ENCODE measurements around the gene PPP1R14C. TPM values are rescaled to one million over a fixed set of nuclear protein-coding genes. Genes with fewer than 3 reads are reported as not detected.

PPP1R14C gene
- total RNA-seq, 2 experiments from 2014 or later, result 0.21 TPM; not detected in 1

GRCh38 chr6:150200428-150201100 is 57.7 kb downstream of the PPP1R14C start:
- ChIA-PET POLR2A (no interaction called here), CTCF (no interaction called here)
- H3K4me1 Mint-ChIP-seq, result no peaks in the 10 kb centered on the region
- DNase-seq (no peak), ATAC-seq (no peak)
- intact Hi-C loops (cut with DNase I, micrococcal nuclease), result no loop called here
- H3K9me3 Mint-ChIP-seq (ENCODE audit: low read depth), result no peaks in the 10 kb centered on the region
- H3K27ac Mint-ChIP-seq, result no peak overlapping the region
- H3K4me3 Mint-ChIP-seq, result no peak overlapping the region
- peaks cover 8% of the 10 kb centered on the region for H3K27me3 Mint-ChIP-seq
- H3K36me3 Mint-ChIP-seq (ENCODE audit: low read depth), result no peaks in the 10 kb centered on the region

- intact Hi-C loops (cut with DNase I, micrococcal nuclease), result no loop called here
- CTCF ChIA-PET, result no interaction called here
- no peak for ATAC-seq
- H3K36me3 Mint-ChIP-seq (ENCODE audit: low read depth), result no peaks in the 10 kb centered on the region
- H3K4me3 Mint-ChIP-seq, result no peak overlapping the region
- no peak overlapping the region for H3K27ac Mint-ChIP-seq
- H3K4me1 Mint-ChIP-seq, result no peaks in the 10 kb centered on the region
- no peaks in the 10 kb centered on the region for H3K9me3 Mint-ChIP-seq (ENCODE audit: low read depth)
- H3K27me3 Mint-ChIP-seq, result peaks cover 10% of the 10 kb centered on the region
- no peak for DNase-seq
- POLR2A ChIA-PET, result interaction anchor here (0.5 kb wide), 1 partner anchor 1153 kb away, joined by 3 read pairs; no protein-coding TSS in a partner anchor
Observed at GRCh38 chr6:150201285-150201684, 58.4 kb downstream of the PPP1R14C start.

- ChIA-PET CTCF (interaction anchor here (1.2 kb wide), 1 partner anchor 121 kb away, joined by 4 read pairs; no protein-coding TSS in a partner anchor), POLR2A (interaction anchor here (0.5 kb wide), 1 partner anchor 1152 kb away, joined by 3 read pairs; no protein-coding TSS in a partner anchor)
- intact Hi-C loops (cut with DNase I, micrococcal nuclease), result no loop called here
- H3K27me3 Mint-ChIP-seq, result peaks cover 12% of the 10 kb centered on the region
- ATAC-seq (no peak), DNase-seq (no peak)
- H3K36me3 Mint-ChIP-seq (ENCODE audit: low read depth), result no peaks in the 10 kb centered on the region
- no peaks in the 10 kb centered on the region for H3K9me3 Mint-ChIP-seq (ENCODE audit: low read depth)
- no peak overlapping the region for H3K27ac Mint-ChIP-seq
- H3K4me3 Mint-ChIP-seq, result no peak overlapping the region
- H3K4me1 Mint-ChIP-seq, result no peaks in the 10 kb centered on the region
Observed at GRCh38 chr6:150201772-150202329, 59.0 kb downstream of the PPP1R14C start.

- ChIA-PET POLR2A (no interaction called here), CTCF (interaction anchor here (0.7 to 1.2 kb wide), 2 partner anchors 122 to 665 kb away, joined by 3 to 4 read pairs; no protein-coding TSS in a partner anchor)
- intact Hi-C loops (cut with DNase I, micrococcal nuclease), result no loop called here
- Mint-ChIP-seq H3K27ac (no peak overlapping the region), H3K4me3 (no peak overlapping the region), H3K9me3 (ENCODE audit: low read depth) (no peaks in the 10 kb centered on the region), H3K36me3 (ENCODE audit: low read depth) (no peaks in the 10 kb centered on the region), H3K27me3 (peaks cover 10% of the 10 kb centered on the region), H3K4me1 (no peaks in the 10 kb centered on the region)
- DNase-seq (no peak), ATAC-seq (no peak)
Observed at GRCh38 chr6:150202404-150202803, 59.6 kb downstream of the PPP1R14C start.

- H3K36me3 Mint-ChIP-seq (ENCODE audit: low read depth), result no peaks in the 10 kb centered on the region
- DNase-seq (no peak), ATAC-seq (no peak)
- POLR2A ChIA-PET, result no interaction called here
- CTCF ChIA-PET, result interaction anchor here (0.7 to 1.2 kb wide), 2 partner anchors 122 to 664 kb away, joined by 3 to 4 read pairs; no protein-coding TSS in a partner anchor
- H3K27me3 Mint-ChIP-seq, result peaks cover 10% of the 10 kb centered on the region
- H3K27ac Mint-ChIP-seq, result no peak overlapping the region
- no peaks in the 10 kb centered on the region for H3K4me1 Mint-ChIP-seq
- intact Hi-C loops (cut with DNase I, micrococcal nuclease), result no loop called here
- H3K4me3 Mint-ChIP-seq, result no peak overlapping the region
- H3K9me3 Mint-ChIP-seq (ENCODE audit: low read depth), result no peaks in the 10 kb centered on the region
Observed at GRCh38 chr6:150202934-150203333, 60.1 kb downstream of the PPP1R14C start.

DNA sequence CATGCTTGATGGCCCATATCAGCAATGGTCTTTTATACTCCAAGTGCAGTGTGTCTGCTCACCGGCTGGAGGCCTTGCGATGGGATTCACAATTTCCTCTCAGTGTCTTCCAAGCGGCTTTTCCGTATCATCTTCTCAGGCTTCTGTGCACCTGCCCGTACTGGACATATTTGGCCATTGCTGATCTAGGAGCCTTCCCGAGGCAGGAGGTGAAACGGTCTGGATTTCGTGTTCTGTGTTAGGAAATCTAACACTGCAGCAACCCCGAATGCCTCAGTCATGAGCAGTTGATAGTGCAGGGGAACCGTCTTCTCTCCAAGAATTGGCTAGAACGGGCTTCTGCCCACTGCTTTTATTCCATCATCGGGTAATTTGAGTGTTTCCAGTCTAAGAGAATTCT is 60.5 kb downstream of the PPP1R14C start:
- no peak for DNase-seq
- H3K36me3 Mint-ChIP-seq (ENCODE audit: low read depth), result no peaks in the 10 kb centered on the region
- POLR2A ChIA-PET, result no interaction called here
- no peaks in the 10 kb centered on the region for H3K9me3 Mint-ChIP-seq (ENCODE audit: low read depth)
- ATAC-seq, result no peak
- H3K27ac Mint-ChIP-seq, result no peak overlapping the region
- CTCF ChIA-PET, result interaction anchor here (0.7 kb wide), 1 partner anchor 664 kb away, joined by 3 read pairs; no protein-coding TSS in a partner anchor
- intact Hi-C loops (cut with DNase I, micrococcal nuclease), result no loop called here
- no peaks in the 10 kb centered on the region for H3K4me1 Mint-ChIP-seq
- H3K27me3 Mint-ChIP-seq, result peaks cover 10% of the 10 kb centered on the region
- H3K4me3 Mint-ChIP-seq, result no peak overlapping the region

DNA sequence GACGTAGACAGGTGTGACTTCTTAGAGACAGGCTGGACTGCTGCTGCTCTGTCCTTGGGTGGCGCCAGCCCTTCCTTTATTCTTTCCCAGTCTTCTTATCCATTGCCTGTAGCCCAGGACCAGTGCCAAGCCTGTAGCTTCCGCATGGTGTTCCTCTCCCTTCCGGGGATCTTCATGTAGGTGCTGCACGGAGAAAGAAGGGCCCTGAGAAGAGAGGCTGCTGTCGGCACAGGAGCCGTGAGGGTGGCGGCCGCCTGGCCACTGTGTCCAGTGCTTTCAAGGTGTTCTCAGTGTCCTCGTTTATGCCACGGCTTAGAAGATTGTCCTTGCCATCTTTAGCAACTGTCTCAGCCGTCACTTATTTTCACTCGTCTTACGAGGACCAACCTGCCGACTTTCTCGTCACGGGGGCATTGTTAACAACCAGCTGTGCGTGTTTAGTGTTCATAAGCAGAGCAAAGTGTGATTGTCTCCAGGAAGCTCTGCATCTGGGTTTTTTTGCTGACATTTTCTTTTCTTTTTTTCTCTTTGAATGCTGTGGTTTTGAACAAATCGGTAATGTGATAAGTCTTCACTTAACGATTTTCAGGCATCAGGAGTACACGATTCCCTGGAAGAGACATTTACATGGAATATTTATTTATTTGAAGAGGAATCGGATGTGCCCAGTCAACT is 61.2 kb downstream of the PPP1R14C start:
- Mint-ChIP-seq H3K27me3 (peaks cover 8% of the 10 kb centered on the region), H3K36me3 (ENCODE audit: low read depth) (no peaks in the 10 kb centered on the region), H3K4me3 (no peak overlapping the region), H3K9me3 (ENCODE audit: low read depth) (no peaks in the 10 kb centered on the region), H3K27ac (no peak overlapping the region), H3K4me1 (no peaks in the 10 kb centered on the region)
- ChIA-PET POLR2A (no interaction called here), CTCF (no interaction called here)
- intact Hi-C loops (cut with DNase I, micrococcal nuclease), result no loop called here
- DNase-seq (no peak), ATAC-seq (no peak)

DNA sequence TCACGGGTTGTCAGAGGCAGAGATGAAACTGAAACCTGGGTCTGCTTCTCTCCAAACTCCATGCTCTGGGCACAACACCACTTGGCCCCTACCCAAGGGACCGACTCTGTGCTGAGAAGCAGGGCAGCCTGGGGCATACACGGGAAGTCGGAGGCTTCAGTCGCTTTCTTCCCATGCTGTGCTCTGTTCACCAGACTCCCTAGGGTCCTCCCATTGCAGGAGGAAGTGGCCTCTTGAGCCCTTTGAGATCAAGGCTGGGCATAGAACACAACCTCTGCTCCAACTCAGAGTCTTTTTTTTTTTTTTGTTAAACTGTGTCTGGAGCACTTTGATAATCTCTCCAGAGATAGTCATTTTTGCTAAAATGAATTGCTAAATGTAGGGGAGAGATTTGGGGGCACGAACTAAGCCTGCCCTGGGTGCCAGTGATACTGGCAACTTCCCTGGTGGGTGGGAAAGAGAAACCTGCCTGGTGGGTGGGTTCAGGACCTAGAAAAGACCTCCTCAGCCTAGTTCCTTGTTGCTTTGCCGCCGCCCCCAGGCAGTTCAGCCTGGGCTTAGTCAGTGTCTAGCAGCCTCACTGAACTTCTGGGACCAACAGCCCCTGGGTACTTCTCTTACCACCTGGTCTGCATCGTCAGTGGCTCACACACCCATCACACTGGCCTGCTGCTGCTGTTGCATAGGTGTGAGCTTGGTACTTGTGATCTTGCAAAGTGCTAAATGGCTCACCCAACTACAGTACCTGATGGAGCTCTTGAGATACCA is 62.0 kb downstream of the PPP1R14C start:
- ATAC-seq, result no peak
- no peaks in the 10 kb centered on the region for H3K4me1 Mint-ChIP-seq
- no peaks in the 10 kb centered on the region for H3K9me3 Mint-ChIP-seq (ENCODE audit: low read depth)
- ChIA-PET POLR2A (no interaction called here), CTCF (interaction anchor here (1.0 kb wide), 1 partner anchor 25 kb away, joined by 8 read pairs; no protein-coding TSS in a partner anchor)
- H3K27ac Mint-ChIP-seq, result no peak overlapping the region
- no peak overlapping the region for H3K4me3 Mint-ChIP-seq
- no peaks in the 10 kb centered on the region for H3K36me3 Mint-ChIP-seq (ENCODE audit: low read depth)
- no peak for DNase-seq
- H3K27me3 Mint-ChIP-seq, result peaks cover 8% of the 10 kb centered on the region
- intact Hi-C loops (cut with DNase I, micrococcal nuclease), result no loop called here

DNA sequence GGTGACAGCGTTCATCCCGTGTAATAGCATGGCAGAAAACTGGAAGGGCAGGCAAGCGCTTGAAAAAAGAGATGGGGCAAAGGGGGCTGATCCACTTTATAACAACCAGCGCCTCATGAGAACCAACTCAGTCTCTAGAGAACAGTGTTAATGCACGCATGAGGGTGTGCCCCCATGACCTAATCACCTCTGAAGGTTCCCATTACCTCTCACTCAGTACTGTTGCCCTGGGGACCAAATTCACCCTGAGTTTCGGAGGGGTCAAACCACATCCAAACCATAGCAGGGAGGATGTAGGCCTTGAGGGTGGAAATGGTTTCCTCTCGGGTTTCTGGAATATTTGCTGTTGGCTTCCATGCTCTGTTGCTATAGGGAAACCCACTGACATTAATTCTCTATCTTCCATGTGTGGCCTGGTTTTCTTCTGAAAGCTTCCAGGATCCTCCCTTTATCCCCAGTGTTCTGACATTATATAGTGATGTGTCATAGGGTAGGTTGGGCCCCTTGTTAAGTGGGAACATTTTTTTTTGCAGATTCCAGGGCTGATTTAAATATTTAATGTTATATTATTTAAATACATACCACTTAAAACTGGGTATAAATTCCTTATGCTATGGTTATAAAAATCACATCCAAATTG is 65.2 kb downstream of the PPP1R14C start:
- CTCF ChIA-PET, result interaction anchor here (1.4 kb wide), 1 partner anchor 131 kb away, joined by 3 read pairs; no protein-coding TSS in a partner anchor
- Mint-ChIP-seq H3K27me3 (peaks cover 19% of the 10 kb centered on the region), H3K9me3 (ENCODE audit: low read depth) (no peaks in the 10 kb centered on the region), H3K4me3 (no peak overlapping the region), H3K27ac (no peak overlapping the region), H3K4me1 (no peaks in the 10 kb centered on the region), H3K36me3 (ENCODE audit: low read depth) (no peaks in the 10 kb centered on the region)
- POLR2A ChIA-PET, result no interaction called here
- DNase-seq (no peak), ATAC-seq (no peak)
- intact Hi-C loops (cut with DNase I, micrococcal nuclease), result no loop called here

DNA sequence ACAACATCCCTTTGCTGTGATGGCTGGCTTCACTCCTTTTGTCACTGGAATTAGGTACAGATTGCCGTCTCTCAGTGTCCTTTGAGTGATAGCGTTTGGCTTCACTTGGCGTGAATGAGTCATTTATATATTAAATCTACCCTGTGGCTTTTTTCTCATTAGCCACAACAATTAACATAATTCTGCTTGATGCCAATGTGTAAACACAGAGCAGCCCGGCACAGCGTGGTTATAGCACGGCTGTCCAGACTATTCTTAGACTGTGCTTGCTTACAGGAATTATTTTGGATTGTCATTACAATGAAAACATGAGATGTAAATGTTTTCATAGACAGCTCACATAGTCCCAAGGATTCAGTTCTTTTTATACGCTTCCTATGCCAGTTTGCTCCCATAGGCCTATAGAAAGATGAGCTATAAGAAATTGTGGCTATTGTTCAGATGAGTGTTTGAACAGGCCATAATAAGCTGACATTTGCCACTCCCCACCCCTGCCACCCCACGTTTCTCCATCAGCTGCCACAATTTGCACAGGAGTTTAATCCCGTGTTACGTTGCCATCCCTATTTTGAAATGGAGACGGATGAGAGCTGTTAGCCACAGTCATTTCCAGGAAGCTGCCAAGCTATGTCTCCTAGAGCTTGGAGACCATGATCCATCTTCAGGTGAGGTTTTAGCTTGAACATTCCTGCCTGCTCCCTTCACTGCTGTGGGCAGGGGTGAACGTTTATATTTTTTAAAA is 65.9 kb downstream of the PPP1R14C start:
- no peak for DNase-seq
- no peak for ATAC-seq
- H3K4me1 Mint-ChIP-seq, result no peaks in the 10 kb centered on the region
- intact Hi-C loops (cut with DNase I, micrococcal nuclease), result no loop called here
- peaks cover 19% of the 10 kb centered on the region for H3K27me3 Mint-ChIP-seq
- H3K36me3 Mint-ChIP-seq (ENCODE audit: low read depth), result no peaks in the 10 kb centered on the region
- H3K9me3 Mint-ChIP-seq (ENCODE audit: low read depth), result no peaks in the 10 kb centered on the region
- no peak overlapping the region for H3K27ac Mint-ChIP-seq
- no peak overlapping the region for H3K4me3 Mint-ChIP-seq
- ChIA-PET POLR2A (no interaction called here), CTCF (interaction anchor here (1.4 kb wide), 1 partner anchor 131 kb away, joined by 3 read pairs; no protein-coding TSS in a partner anchor)
